ENCODE results near the gene AGBL4.

DNA sequence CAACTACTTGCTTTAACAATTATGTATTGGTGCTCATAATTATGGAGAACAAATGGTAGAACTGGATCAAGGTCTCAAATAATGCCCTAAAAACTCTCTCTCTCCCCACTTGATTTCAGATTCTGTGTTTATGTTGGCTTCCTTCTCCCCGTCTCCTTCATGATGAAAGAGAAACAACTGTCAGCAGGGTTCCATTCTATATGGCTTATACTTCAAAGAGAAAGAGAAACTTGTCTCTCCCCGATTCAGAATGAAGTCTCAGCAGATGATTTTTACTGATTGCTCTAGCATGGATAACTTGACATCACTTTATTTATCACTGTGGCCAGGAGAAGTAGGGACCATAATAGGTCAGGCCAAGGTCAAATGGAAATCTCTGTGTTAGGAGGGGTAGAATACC, 575.6 kb downstream of the AGBL4 start:
- TF ChIP-seq POLR2A (IDR thresholded peaks at IDR 0.05) = no peak
- TF ChIP-seq, protein P1, sequence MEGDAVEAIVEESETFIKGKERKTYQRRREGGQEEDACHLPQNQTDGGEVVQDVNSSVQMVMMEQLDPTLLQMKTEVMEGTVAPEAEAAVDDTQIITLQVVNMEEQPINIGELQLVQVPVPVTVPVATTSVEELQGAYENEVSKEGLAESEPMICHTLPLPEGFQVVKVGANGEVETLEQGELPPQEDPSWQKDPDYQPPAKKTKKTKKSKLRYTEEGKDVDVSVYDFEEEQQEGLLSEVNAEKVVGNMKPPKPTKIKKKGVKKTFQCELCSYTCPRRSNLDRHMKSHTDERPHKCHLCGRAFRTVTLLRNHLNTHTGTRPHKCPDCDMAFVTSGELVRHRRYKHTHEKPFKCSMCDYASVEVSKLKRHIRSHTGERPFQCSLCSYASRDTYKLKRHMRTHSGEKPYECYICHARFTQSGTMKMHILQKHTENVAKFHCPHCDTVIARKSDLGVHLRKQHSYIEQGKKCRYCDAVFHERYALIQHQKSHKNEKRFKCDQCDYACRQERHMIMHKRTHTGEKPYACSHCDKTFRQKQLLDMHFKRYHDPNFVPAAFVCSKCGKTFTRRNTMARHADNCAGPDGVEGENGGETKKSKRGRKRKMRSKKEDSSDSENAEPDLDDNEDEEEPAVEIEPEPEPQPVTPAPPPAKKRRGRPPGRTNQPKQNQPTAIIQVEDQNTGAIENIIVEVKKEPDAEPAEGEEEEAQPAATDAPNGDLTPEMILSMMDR (IDR thresholded peaks at IDR 0.05) = no peak

Data from lower leg skin (tissue), 3 donors.